GM18511 (cell line): ENCODE measurements around the gene ELAVL3.
"Not testable (repeated sequence)": the region's sequence is repeated elsewhere in the genome, so short reads cannot be mapped to it uniquely, and the experiment has no call there.

Experiments
- ATAC-seq: cut with Tn5 transposase; IDR thresholded peaks from one replicate; pipeline ENCODE4 v1.9.1; 2021; ENCODE audit warnings: mild to moderate bottlenecking, moderate library complexity; ENCODE audit not compliant: unreplicated experiment

Gene ELAVL3

DNA sequence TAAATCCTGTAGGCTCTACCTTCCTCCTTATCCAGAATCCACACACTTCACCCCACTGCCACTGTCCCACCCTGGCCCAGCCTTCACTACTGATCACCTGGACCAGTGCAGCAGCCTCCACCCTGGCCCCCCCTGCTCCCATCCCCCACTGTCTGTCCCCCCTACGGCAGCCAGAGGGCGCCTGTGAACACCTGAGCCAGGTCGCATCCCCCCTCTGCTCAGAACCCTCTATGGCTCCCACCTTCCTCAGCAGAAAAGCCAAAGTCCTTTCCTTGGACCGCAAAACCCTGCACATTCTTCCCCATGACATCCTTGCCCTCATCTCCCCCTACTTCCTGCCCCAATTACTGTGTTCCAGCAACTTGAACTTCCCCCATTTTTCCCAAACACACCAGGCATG is 20.6 kb downstream of the ELAVL3 start:
- ATAC-seq, result no peak

DNA sequence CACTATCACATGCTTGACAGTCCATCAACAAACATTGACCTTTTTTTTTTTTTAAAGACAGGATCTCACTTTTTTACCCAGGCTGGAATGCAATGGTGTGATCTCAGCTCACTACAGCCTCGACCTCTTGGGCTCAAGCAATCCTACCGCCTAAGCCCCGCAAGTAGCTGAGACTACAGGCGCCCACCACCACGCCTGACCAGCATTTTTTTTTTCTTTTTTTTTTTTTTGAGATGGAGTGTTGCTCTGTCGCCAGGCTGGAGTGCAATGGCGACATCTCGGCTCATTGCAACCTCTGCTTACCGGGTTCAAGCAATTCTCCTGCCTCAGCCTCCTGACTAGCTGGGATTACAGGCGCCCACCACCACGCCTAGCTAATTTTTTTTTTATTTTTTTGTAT is 21.9 kb downstream of the ELAVL3 start:
- not testable (repeated sequence) for ATAC-seq

DNA sequence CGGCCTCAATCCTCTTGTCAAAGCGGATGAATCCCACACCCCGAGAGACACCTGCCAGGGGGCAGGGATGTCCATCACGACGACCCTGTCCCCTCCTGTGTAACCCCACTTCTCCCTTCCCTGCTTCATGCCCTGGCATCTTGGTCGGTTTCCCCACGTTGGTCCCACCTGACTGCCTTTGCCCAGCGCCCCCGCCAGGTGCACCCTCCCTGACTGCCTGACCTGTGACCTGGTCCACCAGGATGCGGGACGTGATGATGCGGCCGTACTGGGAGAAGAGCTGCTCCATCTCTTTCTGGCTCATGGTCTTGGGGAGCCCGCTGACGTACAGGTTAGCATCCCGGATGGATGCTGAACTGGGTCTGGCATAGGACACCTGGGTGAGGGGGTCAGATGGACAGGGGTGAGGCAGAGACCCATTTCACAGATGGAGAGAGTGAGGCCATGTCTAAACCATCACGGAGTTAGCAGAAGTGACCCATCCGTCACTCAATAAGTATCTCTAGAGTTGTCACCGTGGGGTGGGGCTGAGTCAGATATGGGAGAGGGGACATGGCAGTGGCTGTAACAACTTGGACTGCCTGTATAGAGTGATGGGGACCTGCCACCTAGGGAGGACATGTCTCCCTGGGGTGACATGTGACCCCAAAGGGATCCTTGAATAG is 22.5 kb downstream of the ELAVL3 start:
- no peak for ATAC-seq

DNA sequence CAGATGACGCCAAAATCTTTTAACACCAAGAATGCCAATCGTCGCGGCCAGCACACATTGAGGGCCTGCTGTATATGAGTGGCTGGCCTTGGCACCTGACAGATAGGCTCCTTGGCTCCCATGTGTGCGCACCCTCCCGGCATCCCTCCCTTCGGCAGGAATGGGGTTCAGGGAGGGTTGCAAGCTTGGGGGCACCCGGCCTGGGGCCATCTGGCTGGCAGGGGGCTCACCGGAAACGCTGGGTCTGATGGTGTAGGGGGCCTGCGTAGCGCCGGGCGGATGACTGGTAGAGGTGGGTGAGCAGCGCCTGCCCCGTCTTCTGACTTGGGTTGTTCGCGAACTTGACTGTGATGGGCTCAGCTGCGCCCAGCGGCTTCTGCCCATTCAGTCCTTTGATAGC is 23.0 kb downstream of the ELAVL3 start:
- ATAC-seq, result no peak

DNA sequence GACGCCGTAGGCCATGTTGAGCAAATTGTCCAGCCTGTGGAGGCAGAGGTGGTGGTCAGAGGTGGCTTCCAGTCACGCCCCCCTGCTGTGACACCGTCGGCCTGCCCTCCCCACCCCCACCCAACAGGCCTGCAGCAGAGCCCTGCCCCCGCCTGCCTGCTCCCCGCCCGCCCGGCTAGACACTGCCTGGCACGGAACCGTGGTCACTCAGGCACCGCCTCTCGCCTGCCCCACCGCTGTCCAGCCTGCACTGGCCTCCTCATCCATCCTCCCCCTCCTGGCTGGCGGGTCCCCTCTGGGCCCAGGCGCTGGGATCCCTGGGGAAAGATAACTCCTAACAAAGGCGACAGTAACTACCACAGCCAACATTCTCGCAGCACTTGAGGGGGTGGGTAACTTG is 23.7 kb downstream of the ELAVL3 start:
- ATAC-seq, result no peak

DNA sequence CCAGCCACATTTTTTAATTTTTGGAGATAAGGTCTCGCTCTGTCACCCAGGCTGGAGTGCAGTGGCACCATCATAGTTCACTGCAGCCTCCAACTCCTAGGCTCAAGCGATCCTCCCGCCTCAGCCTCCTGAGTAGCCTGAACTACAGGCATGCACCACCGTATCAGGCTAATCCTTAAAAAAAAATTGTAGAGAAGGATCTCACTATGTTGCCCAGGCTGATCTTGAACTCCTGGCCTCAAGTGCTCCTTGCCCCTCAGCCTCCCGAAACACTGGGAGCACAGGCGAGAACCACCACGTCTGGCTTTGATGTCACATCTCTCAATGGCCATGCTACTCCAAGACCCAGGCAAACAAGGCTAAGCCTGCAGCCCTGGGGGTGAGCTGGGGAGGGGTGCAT is 24.2 kb downstream of the ELAVL3 start:
- ATAC-seq, result no peak

DNA sequence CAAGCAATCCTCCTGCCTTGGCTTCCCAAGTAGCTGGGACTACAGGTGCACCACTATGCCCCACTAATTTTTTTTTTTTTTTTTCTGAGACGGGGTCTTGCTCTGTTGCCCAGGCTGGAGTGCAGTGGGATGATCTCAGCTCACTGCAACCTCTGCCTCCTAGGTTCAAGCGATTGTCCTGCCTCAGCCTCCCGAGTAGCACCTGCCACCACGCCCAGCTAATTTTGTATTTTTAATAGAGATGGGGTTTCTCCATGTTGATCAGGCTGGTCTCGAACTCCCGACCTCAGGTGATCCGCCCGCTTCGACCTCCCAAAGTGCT is 25.7 kb downstream of the ELAVL3 start:
- not testable (repeated sequence) for ATAC-seq

DNA sequence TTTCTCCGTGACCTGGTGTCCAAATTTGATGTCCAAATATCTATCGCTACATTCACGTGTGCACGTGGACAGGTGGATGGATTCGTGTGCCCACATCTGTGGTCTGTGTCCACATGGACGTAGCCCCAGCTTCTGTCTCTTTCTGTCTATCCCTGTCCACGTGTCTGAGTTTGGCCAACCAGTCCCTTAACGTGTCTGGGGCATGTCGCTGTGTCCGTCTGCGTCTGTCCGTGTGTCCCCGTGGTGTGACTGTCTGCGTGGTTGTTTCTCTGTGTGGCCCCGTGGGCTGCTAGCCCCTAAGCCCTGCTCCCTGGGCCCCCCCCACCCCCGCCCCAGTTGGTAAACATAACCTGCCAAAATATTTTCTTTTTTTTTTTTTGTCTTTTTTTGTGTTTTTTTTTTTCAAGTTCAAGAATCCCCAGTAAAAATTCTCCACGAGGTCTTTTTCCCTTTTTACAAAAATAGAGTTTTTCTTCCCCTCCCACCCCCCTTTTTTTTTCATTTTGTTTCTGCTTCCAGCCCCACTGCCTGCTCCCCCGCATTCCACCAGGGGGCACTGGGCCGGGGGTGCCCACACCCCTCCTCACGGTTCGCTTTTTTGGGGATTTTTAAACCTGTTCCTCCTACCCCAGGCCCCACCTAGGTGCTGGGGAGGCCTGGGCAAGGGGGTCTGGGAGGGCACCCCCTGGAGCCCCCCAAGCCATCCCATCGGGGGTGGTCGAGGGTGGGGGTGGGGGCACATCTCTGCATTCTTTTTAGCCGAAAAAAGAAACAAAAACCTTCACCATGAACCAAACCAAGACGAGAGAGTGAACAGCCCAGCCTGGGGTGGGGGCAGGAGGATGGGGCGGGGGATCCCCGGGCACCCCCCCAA is 27.1 kb downstream of the ELAVL3 start:
- no peak for ATAC-seq

DNA sequence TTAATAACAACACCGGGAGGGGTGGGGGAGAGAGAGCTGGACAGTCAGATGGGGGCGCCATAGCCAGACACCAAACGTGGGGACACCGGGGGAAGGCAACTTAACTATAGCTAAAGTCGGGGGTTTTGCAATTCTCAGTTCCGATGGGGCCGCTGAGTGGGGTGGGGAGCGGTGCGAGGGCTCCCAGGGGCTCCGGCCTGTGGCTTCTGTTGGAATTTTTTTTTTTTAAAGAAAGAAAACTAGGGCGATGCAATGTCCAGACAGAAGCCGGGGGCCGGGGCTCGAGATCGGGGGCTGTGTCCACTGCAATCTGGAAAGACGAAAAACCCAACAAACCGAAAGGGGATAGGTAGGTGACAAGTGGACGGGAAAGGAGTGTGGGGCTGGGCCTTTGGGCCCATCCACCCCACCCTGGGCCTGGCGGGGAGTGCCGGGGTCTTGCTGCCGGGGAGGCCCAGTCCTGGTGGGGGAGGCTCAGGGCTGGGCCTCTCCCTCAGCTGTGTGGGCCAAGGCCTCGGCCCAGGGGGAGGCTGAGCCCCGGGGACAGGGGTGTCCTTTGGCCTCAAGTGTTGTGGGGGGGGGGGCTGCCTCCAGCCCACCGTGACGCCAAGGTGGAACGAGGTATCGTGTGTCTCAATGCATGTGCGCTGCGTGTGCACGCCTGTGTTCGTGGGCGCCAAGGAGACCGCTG is 28.1 kb downstream of the ELAVL3 start:
- ATAC-seq, result no peak

DNA sequence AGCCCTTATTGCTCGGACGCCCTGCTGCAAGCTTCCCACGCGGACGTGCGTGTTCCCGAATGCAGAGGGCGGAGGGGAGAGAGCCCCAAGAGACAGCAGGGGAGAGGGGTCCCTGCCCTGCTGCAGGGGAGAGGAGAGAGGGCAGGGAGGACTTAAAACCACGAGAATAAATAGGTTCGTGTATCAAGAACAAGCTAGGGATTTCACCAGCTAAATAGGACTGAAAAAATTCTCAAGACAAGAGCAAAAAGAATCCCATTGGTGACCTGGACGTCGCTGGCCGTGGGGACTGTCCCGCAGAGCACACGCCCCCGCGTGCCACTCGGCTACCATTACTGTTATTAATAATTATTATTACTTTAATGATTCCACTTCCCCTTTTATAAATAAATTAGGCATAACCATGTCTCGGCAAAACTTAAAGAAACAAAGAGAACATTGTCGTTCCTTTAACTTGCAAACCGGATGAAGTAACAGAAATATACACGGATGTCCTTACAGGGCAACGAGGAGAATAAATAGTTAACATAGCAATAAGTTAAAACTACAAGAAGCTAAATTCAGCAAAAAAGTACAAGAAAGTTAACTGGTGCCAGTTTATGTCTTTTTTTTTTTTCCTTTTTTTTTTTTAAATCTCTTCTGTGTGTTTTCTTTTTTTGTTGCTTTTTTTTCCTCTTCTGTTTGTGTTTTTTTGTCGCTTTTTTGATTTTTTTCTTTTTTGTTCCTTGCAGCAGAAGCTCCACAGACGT is 28.8 kb downstream of the ELAVL3 start:
- ATAC-seq, result no peak

DNA sequence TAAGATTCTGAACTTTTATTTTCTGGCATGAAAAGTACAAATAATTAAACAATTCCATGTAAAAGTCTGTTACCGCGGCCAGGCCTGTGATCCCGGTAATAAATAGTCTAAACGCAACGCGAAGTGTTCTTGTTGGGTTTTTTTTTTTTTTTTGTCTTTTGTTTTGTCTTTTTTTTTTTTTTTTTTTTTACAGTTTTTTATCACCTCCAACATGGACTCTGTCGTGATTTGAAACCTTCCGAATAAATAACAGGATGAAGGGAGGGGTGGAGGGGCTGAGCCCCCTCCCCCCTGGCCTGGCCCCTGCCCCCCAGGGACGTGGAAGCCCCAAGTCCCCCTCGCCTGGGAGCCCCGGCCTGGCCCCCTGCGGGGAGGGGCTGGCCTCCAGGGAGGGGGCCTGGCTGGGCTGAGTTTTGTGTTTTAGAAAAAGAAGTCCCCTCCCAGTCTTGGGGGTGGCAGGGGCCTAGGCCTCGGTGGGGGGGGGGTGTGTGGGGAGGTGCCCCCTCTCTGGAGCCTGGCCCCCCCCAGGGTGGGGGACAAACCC is 29.4 kb downstream of the ELAVL3 start:
- ATAC-seq, result no peak

DNA sequence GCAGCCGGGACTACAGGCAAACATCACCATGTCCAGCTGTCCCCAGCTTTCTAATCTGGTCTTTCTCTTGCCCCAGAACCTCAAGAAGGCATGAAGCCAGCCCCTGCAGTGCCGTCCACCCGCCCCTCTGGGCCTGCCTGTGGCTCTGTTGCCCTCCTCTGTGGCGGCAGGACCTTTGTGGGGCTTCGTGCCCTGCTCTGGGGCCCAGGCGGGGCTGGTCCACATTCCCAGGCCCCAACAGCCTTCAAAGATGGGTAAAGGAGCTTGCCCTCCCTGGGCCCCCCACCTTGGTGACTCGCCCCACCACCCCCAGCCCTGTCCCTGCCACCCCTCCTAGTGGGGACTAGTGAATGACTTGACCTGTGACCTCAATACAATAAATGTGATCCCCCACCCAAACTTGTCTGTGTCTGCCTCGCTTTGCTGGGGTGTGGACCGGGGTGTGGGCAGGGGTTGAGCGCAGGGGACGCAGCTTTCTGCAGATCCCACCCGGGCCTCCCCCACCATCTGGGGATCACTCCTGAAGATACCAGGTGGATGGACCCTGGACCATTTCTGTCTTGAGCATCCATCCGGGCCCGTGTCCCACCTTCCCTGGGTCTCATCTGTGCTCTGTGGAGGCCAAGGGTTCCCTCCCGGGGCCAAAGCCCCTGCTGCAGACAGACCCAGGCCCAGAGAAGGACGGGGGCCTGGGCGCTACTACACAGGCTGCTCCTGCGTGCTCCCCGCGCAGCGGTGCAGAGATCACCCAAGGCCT is 30.1 kb downstream of the ELAVL3 start:
- no peak for ATAC-seq

DNA sequence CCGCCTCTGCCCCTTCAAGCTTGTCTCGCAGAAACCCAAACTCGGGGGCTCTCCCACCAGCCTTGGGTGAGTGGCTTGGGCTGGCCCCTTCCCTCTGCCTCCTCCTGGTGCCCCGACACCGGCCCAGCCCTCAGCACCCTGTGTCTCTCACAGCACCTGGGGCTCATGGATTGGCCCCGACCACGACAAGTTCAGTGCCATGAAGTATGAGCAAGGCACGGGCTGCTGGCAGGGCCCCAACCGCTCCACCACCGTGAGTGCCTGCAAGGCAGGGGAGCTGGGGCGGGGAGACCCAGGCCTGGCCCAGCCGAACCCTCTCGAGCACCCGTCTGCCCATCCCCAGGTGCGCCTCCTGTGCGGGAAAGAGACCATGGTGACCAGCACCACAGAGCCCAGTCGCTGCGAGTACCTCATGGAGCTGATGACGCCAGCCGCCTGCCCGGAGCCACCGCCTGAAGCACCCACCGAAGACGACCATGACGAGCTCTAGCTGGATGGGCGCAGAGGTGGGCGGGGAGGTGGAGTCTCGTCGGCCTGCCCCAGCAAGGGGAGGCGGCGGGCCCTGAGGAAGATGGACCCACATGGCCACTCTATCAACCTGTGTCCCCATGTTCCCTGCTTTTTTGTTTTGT is 31.8 kb downstream of the ELAVL3 start:
- no peak for ATAC-seq

DNA sequence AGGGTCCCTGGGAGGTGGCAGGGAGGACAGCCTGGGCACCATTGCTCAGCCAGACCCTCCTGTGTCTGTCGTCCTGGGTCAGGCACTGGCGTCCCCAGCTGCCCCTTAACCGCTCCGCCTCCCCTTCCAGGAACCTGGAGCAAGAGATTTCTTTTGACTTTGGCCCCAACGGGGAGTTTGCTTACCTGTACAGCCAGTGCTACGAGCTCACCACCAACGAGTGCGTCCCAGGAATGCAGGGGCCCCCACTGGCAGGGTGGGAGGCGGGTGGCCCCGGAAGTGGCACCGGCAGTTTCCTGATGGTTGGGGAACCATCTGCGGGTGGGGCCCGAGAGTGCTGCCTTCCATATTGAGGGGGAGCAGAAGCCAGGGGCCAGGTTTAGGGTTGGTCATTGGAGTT is 32.4 kb downstream of the ELAVL3 start:
- no peak for ATAC-seq

DNA sequence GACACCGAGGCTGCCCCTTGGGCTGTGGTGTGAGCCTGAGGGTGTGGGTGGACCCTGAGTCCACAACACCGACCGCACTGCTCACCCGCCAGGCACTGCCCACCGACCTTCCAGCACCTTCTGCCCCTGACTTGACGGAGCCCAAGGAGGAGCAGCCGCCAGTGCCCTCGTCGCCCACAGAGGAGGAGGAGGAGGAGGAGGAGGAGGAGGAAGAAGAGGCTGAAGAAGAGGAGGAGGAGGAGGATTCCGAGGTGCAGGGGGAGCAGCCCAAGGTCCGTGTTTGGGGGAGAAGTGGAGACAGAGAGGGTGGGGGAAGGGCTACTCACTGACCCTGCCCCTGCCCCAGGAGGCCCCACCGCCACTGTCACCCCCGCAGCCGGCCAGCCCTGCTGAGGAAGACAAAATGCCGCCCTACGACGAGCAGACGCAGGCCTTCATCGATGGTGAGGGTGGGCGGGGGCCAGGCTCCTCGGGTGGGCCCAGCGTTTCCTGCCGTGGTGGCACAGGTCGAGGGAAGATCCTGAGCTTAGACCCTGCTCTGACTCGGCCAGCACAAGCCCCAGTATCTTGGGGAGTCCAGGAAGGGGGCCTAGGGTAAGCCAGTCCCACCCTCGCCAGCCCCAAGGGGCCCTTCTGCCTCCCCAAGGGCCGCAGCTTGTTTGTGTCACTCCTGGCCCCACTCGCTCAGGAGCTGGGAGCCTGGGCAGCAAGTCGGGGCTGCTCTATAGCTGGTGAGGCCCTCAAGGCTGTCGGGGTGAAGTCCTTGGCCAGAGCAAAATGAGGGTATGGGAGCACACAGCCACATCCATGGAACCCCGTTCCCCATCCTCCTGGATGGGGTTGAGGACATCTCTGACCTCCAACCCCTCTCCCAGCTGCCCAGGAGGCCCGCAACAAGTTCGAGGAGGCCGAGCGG is 33.2 kb downstream of the ELAVL3 start:
- no peak for ATAC-seq

DNA sequence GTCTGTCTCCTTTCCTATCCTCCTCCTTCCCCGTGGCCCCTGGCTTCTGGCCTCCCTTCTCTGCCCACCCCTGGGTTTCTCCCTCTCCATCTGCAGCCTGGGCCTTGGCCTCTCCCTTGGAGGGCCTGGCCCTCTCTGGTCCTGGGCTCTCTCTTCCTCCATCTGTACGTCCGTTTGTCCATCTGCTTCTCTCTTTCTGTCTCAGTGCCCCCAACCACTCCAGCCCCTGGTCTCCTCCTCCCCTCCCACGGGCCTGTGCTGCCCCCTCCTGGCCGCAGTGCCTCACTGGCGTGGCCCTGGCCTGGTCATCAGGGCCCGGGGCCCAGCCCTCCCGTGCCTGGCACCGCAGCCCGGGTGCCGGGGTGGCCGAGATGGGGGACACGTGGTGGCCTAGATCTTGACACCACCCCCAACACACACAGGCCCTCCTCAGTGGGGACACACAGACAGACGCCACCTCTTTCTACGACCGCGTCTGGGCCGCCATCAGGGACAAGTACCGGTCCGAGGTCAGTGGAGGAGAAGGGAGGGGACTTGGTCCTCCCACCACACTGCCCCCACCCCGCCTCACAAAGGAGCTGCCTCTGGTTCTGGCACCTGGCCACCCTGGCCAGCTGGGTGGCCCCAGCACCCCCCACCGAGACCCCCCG is 34.1 kb downstream of the ELAVL3 start:
- no peak for ATAC-seq

DNA sequence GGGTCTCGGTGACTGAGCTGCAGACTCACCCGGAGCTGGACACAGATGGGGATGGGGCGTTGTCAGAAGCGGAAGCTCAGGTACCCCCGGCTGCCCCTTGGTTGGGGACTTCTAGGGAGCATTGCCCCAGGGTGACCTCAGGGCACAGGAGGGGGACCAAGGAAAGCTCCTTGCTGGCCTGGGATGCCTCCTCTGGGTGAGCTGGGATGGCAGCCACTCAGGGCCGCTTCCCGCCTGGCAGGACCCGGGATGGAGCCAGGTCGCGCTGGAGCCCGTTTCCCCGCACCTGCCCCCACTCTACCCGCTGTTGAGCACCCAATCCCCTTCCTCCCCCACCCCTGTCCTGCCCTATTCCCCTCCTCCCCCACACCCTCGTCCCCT is 34.6 kb downstream of the ELAVL3 start:
- no peak for ATAC-seq

DNA sequence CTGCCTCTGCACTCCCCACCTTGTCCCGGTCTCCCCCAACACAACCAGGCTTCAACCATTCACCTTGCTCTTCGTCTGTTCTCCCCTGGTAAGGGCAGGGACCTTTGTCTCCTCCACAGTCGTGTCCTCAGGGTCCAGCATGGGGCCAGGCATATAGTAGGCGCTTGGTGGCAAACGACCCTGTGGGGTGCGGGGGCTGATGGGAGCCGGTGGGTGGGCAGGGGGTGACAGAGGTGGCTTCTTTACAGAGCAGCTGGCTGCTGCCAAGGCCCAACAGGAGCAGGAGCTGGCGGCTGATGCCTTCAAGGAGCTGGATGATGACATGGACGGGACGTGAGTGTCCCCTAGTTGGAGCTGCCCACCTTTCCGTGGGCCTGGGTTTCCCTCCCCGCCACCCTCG is 35.7 kb downstream of the ELAVL3 start:
- no peak for ATAC-seq
